K562 (cell line): ENCODE results near the gene SEMA5A. TPM values are rescaled to one million over a fixed set of nuclear protein-coding genes. Genes with fewer than 3 reads are reported as not detected.

ENCODE experiments used
- ATAC-seq: fragments of 200-7000 bp; cut with Tn5 transposase; 3 replicates; pipeline ENCODE4 v1.9.1; 2020; ENCODE audit warnings: moderate library complexity
- BruUV-seq: library from RNA; stranded (reverse); fragments of 400-500 nt; replicated peaks from 2 replicates; lab custom pipeline; 2021; lab: Mats Ljungman, UMichigan
- CTCF ChIA-PET: fragments of 300-600 bp; formaldehyde crosslinking; extraction: SDS; loops from one replicate; lab custom pipeline; 2021; ENCODE audit warnings: low intra/inter-chr PET ratio; lab: Yijun Ruan, JAX
- POLR2A ChIA-PET: fragments of 300-600, 350-650 bp; sonication (Branson Sonifier 250); formaldehyde crosslinking; extraction: SDS; loops from one replicate; lab custom pipeline; 2021; ENCODE audit warnings: antibody characterized with exemption, inconsistent platforms; lab: Yijun Ruan, JAX
- DNase-seq, 4 experiments: peaks; one replicate each; pipeline versions ENCODE4 v3.0.0 to v3.0.0-alpha.2; 2011 to 2018; ENCODE audit warnings: low spot score in 3 of 4, mixed read lengths in 3 of 4; ENCODE audit errors: extremely low read depth in 1 of 4
- FAIRE-seq: peaks from 2 replicates; lab custom pipeline; 2011; peaks lifted over from hg19 to GRCh38; lab: Jason Lieb, UNC
- H2AFZ ChIP-seq: 2 replicates; pipeline ENCODE4 v1.6.0; 2011; ENCODE audit warnings: low read depth, low read length, control low read depth, inconsistent platforms
- H3K27ac ChIP-seq: fragments of 200-600 bp; 3 replicates; pipeline ENCODE4 v1.8.0; 2011; ENCODE audit warnings: low read depth, mild to moderate bottlenecking, control low read depth, inconsistent platforms, low read length, moderate library complexity, mixed read lengths; ENCODE audit errors: extremely low read depth
- H3K27me3 ChIP-seq, 2 experiments: fragments of 300-600 bp in 1 of 2; 2 replicates in 1 of 2; 3 replicates in 1 of 2; pipeline versions ENCODE4 v1.6.0 to v1.8.0; 2011; ENCODE audit warnings: inconsistent platforms in 2 of 2, low read length in 2 of 2, mild to moderate bottlenecking in 1 of 2, mixed read lengths in 1 of 2, moderate library complexity in 1 of 2; ENCODE audit not compliant: control insufficient read depth in 2 of 2, insufficient read depth in 2 of 2
- H3K36me3 ChIP-seq: fragments of 300-600 bp; 3 replicates; pipeline ENCODE4 v1.8.0; 2011; ENCODE audit warnings: mild to moderate bottlenecking, low read length, inconsistent platforms; ENCODE audit not compliant: control insufficient read depth, insufficient read depth
- H3K4me1 ChIP-seq, 2 experiments: fragments of 200-600 bp in 1 of 2; replicated peaks in 1 of 2; 2 replicates in 1 of 2; 3 replicates in 1 of 2; pipeline versions ENCODE4 v1.5.1 to v1.8.0; 2011; ENCODE audit warnings: inconsistent platforms in 2 of 2, low read length in 2 of 2, mild to moderate bottlenecking in 1 of 2, mixed read lengths in 1 of 2, moderate library complexity in 1 of 2; ENCODE audit not compliant: control insufficient read depth in 2 of 2, insufficient read depth in 2 of 2
- H3K4me2 ChIP-seq: 2 replicates; pipeline ENCODE4 v1.6.1; 2011; ENCODE audit warnings: low read length, control low read depth, inconsistent platforms, mixed read lengths; ENCODE audit not compliant: insufficient read depth
- H3K4me3 ChIP-seq: fragments of 200-600 bp; sonication (generic), shearing (Covaris generic); 2 replicates; pipeline ENCODE4 v1.5.1; 2016; ENCODE audit warnings: control low read depth, inconsistent platforms
- H3K79me2 ChIP-seq: fragments of 200-600 bp; 3 replicates; pipeline ENCODE4 v1.8.0; 2011; ENCODE audit warnings: low read length, inconsistent platforms; ENCODE audit not compliant: control insufficient read depth, insufficient read depth
- H3K9ac ChIP-seq, 2 experiments: 2 replicates each; pipeline versions ENCODE4 v1.6.0 to v1.6.1; 2011; ENCODE audit warnings: low read depth in 2 of 2, low read length in 2 of 2, control low read depth in 1 of 2, inconsistent platforms in 1 of 2, mild to moderate bottlenecking in 1 of 2, mixed read lengths in 1 of 2; ENCODE audit not compliant: insufficient read depth in 1 of 2
- H3K9me1 ChIP-seq: one replicate; pipeline ENCODE4 v1.6.0; 2011; ENCODE audit warnings: inconsistent platforms, mild to moderate bottlenecking, low read length, moderate library complexity; ENCODE audit not compliant: control insufficient read depth, insufficient read depth
- H3K9me3 ChIP-seq: replicated peaks from 2 replicates; pipeline ENCODE4 v1.5.1; 2011; ENCODE audit warnings: low read depth, low read length, inconsistent platforms; ENCODE audit not compliant: control insufficient read depth, insufficient read depth
- H4K20me1 ChIP-seq: replicated peaks from 2 replicates; pipeline ENCODE4 v1.6.1; 2011; ENCODE audit warnings: low read length, inconsistent platforms, mixed read lengths; ENCODE audit not compliant: control insufficient read depth, insufficient read depth
- EP300 ChIP-seq: IDR thresholded peaks from 2 replicates; pipeline ENCODE4 v1.6.1; 2012; ENCODE audit warnings: low read length, improper control_type of control experiment
- ZNF444 ChIP-seq: fragments of 250-450 bp; sonication (Bioruptor Pico); IDR thresholded peaks from 2 replicates; pipeline ENCODE4 v1.4.0; 2020; ENCODE audit warnings: mild to moderate bottlenecking, moderate library complexity
- WGBS: fragments of 100-300 bp; shearing (Covaris generic); methylation state at CpG from one replicate; pipeline ENCODE4 v1.1.6; 2016; ENCODE audit warnings: low coverage, mixed read lengths; ENCODE audit not compliant: insufficient coverage; ENCODE audit errors: missing lambda C conversion rate; 5-methylcytosine and 5-hydroxymethylcytosine counted together
- in situ Hi-C: fragments of 300-500 bp; cut with MboI; formaldehyde crosslinking; loops from 4 replicates; pipeline ENCODE4 v1.15.0; 2018; ENCODE audit warnings: inconsistent platforms, mixed read lengths
- intact Hi-C: fragments of 100-400 bp; cut with micrococcal nuclease; formaldehyde crosslinking; loops from 2 replicates; pipeline ENCODE4 v1.14.2; 2022
- polyA plus RNA-seq, 8 experiments: library from polyadenylated mRNA; depleted of rRNA in 4 of 8; stranded (reverse) in 5 of 8; unstranded in 3 of 8; fragments of >200 nt; fragmentation: Nextera tagmentation in 2 of 8; fragmentation: Illumina TruSeq in 1 of 8; extraction: Ambion mirVana in 2 of 8; extraction: Trizol in 1 of 8; gene quantifications; 2 replicates each; pipeline versions ENCODE4 v1.2.1 to v1.2.3, GENCODE V29; 2011 to 2014; ENCODE audit warnings: inconsistent platforms in 1 of 8, missing spikeins in 1 of 8
- total RNA-seq, 7 experiments: library from RNA; depleted of rRNA in 6 of 7; stranded (reverse); fragments of >200 nt in 6 of 7; fragmentation: Illumina TruSeq in 2 of 7; extraction: Trizol in 2 of 7; gene quantifications; 2 replicates each; pipeline versions ENCODE4 v1.2.1 to v1.2.3, GENCODE V29; 2011 to 2021; ENCODE audit warnings: low replicate concordance in 1 of 7

SEMA5A gene
- total and polyA plus RNA-seq, 9 of the 15 experiments (the other 6 are each of a cell fraction or from before 2014, with no cell fraction given) = 0.02 TPM; not detected in 8

DNA sequence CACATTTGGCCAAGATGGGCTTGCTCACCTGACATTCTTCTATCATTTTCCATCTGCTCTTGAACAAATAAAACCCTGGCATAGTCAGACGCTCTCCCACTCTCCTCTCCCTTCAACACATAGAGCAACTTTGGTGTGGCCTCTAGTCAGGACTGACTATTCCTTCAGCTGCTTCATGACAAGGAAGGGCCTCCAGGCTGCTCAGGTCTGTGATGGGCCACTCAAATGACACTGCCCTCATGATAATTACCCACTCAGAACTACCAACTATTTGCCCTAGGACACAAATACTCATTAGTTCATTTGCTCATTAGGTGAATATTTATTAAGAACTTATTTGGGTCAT lies 376.3 kb downstream of the SEMA5A start:
- Histone ChIP-seq H3K4me3 (no peak overlapping the region), H2AFZ (no peak overlapping the region), H3K9me1 (no peaks in the 10 kb centered on the region), H3K4me1 (no peaks in the 10 kb centered on the region), H3K36me3 (no peaks in the 10 kb centered on the region), H3K9me3 (no peaks in the 10 kb centered on the region), H3K9ac (no peak overlapping the region), H3K27ac (no peak overlapping the region), H3K27me3 (no peaks in the 10 kb centered on the region), H3K4me2 (no peak overlapping the region), H4K20me1 (no peaks in the 10 kb centered on the region), H3K79me2 (no peaks in the 10 kb centered on the region)
- DNase-seq = no peak
- BruUV-seq = no TSS peak
- ATAC-seq = no peak
- ChIA-PET CTCF (no interaction called here), POLR2A (no interaction called here)
- FAIRE-seq = no peak
- intact Hi-C loops = no loop called here
- 0% methylated on average over 1 of the region's 1 CpG for WGBS
- TF ChIP-seq ZNF444 (CRISPR knock-in tag) = no peak
- in situ Hi-C loops = no loop called here

DNA sequence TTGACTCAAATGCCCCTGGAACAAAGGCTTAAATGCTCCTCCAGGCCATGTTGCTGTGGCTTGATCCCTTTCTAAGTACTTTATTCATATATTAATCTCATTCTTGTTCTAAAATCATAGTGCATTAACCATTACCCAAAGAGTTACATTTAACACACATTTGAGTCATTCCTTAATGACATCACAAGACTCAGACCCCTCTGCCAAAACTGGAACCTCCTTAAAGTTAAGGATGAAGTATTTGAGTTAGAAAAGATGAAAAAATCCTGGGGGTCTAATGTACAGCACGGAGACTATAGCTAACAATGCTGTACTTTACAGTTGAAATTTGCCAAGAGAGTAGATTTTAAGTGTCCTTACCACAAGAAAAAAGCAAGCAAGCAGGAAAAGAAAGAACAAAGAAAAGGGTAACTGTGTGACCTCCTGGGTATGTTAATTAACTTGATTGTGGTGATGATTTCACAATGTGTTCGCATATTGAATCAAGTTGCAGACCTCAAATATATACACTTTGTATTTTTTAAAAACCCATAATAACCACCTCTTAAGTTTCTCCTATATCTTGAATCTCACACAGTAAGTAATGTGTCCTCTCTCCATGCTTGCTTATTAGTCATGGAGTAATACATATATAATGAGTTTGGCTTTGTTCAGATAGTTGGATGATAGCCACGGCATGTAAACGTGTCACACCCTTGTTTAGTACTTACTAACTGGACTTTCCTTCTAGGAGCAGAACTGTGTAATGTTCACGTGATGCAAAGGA lies 376.9 kb downstream of the SEMA5A start:
- no peak for TF ChIP-seq EP300
- H3K9me3 ChIP-seq = no peaks in the 10 kb centered on the region
- H3K79me2 ChIP-seq = no peaks in the 10 kb centered on the region
- H3K27ac ChIP-seq = no peak overlapping the region
- no peaks in the 10 kb centered on the region for H3K27me3 ChIP-seq
- H3K4me3 ChIP-seq = no peak overlapping the region
- H3K4me1 ChIP-seq = no peaks in the 10 kb centered on the region
- ChIA-PET POLR2A (interaction anchor here (0.6 kb wide), 1 partner anchor 691 kb away, joined by 3 read pairs; no protein-coding TSS in a partner anchor), CTCF (no interaction called here)
- 2% methylated on average over 5 of the region's 5 CpGs for WGBS
- no peaks in the 10 kb centered on the region for H4K20me1 ChIP-seq
- H3K9me1 ChIP-seq = no peaks in the 10 kb centered on the region
- H3K4me2 ChIP-seq = no peak overlapping the region
- no peak overlapping the region for H3K9ac ChIP-seq
- no TSS peak for BruUV-seq
- ATAC-seq (no peak), DNase-seq (no peak), FAIRE-seq (no peak)
- in situ Hi-C loops (no loop called here), intact Hi-C loops (no loop called here)
- H2AFZ ChIP-seq = no peak overlapping the region
- no peaks in the 10 kb centered on the region for H3K36me3 ChIP-seq
